Mesendoderm (in vitro differentiated cells): ENCODE measurements around the gene CACNA1S.

Source experiments
- DNase-seq: peaks from one replicate; pipeline ENCODE4 v3.0.0; 2013
- H2AK5ac ChIP-seq: 2 replicates; pipeline ENCODE4 v1.6.1; 2013; ENCODE audit warnings: low read length, inconsistent platforms
- H2BK120ac ChIP-seq: 2 replicates; pipeline ENCODE4 v1.6.1; 2013; ENCODE audit warnings: low read depth, mild to moderate bottlenecking, low read length, moderate library complexity, mixed read lengths
- H2BK15ac ChIP-seq: replicated peaks from 2 replicates; pipeline ENCODE4 v1.6.1; 2013; ENCODE audit warnings: low read depth, mild to moderate bottlenecking, moderate library complexity
- H2BK5ac ChIP-seq: 2 replicates; pipeline ENCODE4 v1.6.1; 2013; ENCODE audit warnings: low read length, inconsistent platforms
- H3K18ac ChIP-seq: 2 replicates; pipeline ENCODE4 v1.6.1; 2013; ENCODE audit warnings: mild to moderate bottlenecking, low read length, mixed read lengths
- H3K23ac ChIP-seq: one replicate; pipeline ENCODE4 v1.6.1; 2013; ENCODE audit warnings: low read length
- H3K27ac ChIP-seq: 2 replicates; pipeline ENCODE4 v1.5.1; 2013; ENCODE audit warnings: low read depth, mild to moderate bottlenecking, inconsistent platforms, low read length, moderate library complexity
- H3K27me3 ChIP-seq: 2 replicates; pipeline ENCODE4 v1.6.1; 2013; ENCODE audit warnings: low read length, control low read depth, mild to moderate bottlenecking, inconsistent platforms; ENCODE audit not compliant: insufficient read depth, poor library complexity
- H3K36me3 ChIP-seq: 2 replicates; pipeline ENCODE4 v1.6.1; 2013; ENCODE audit warnings: low read length, inconsistent platforms; ENCODE audit not compliant: control insufficient read depth, insufficient read depth
- H3K4ac ChIP-seq: one replicate; pipeline ENCODE4 v1.6.1; 2013; ENCODE audit warnings: low read depth, mild to moderate bottlenecking, low read length, moderate library complexity
- H3K4me1 ChIP-seq: 2 replicates; pipeline ENCODE4 v1.6.1; 2013; ENCODE audit warnings: low read depth, low read length, inconsistent platforms; ENCODE audit not compliant: control insufficient read depth
- H3K4me2 ChIP-seq: 2 replicates; pipeline ENCODE4 v1.6.1; 2013; ENCODE audit warnings: low read length
- H3K4me3 ChIP-seq: 2 replicates; pipeline ENCODE4 v1.5.1; 2013; ENCODE audit warnings: mild to moderate bottlenecking, low read length
- H3K56ac ChIP-seq: one replicate; pipeline ENCODE4 v1.6.1; 2013; ENCODE audit warnings: low read length
- H3K79me1 ChIP-seq: 2 replicates; pipeline ENCODE4 v1.6.1; 2013; ENCODE audit warnings: low read length, inconsistent platforms
- H3K79me2 ChIP-seq: 2 replicates; pipeline ENCODE4 v1.6.1; 2013; ENCODE audit warnings: mild to moderate bottlenecking, low read length; ENCODE audit not compliant: control insufficient read depth, insufficient read depth
- H3K9ac ChIP-seq: 2 replicates; pipeline ENCODE4 v1.6.1; 2013; ENCODE audit warnings: low read length, inconsistent platforms
- H4K5ac ChIP-seq: one replicate; pipeline ENCODE4 v1.6.1; 2013; ENCODE audit warnings: low read length
- H4K8ac ChIP-seq: one replicate; pipeline ENCODE4 v1.6.1; 2013; ENCODE audit warnings: low read depth, mild to moderate bottlenecking, control low read depth, low read length, moderate library complexity
- whole genome bisulfite sequencing: extraction: QIAGEN DNeasy Blood & Tissue Kit; methylation state at CpG from one replicate; pipeline ENCODE4 v1.1.7; 2013; ENCODE audit warnings: low lambda C conversion rate, missing lambda C conversion rate; ENCODE audit not compliant: insufficient coverage; ENCODE audit errors: extremely low coverage; 5-methylcytosine and 5-hydroxymethylcytosine counted together

The CACNA1S gene

DNA sequence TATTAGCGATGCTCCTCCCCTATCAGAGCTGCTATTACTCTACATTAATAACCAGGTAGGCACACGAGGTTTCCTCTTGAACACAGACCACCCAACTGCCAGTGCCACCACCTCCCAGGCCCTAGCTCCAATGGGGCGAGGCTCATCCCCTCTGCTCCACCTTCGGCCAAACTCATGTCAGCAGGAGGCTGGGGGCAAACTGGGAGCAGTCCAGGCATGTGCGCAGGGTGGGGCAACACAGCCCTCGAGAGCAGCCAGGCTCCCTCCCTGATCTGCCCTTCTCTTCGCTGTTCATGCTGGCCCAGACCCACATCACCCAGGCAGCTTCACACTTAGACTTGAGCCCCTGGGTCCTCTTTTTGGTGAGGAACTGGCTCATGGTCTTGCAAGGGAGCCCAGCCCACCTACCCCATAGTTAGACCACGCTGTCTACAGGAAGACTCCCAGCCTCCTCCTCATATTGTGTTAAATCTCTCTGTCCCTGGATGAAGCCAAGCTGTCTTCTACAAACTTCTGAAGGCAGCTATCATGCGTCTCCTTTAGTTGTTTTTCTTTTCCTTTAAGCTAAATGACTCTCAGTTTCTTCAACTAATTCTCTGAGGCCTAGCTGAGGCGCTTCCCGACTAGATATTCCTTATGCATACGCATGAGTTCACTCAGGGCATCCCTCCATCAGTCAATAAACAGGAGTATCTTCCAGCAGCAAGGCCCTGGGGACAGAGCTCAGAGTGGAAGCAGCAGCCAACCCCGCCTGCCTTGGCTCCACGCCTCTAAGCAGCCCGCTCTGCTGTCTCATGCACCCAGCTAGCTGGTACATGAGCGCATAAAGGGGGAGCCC lies 30.0 kb upstream of the CACNA1S start:
- no peaks in the 10 kb centered on the region for H3K79me2 ChIP-seq
- H3K4me2 ChIP-seq = no peak overlapping the region
- H2BK5ac ChIP-seq = no peak overlapping the region
- DNase-seq = no peak
- H3K79me1 ChIP-seq = no peaks in the 10 kb centered on the region
- no peak overlapping the region for H3K23ac ChIP-seq
- H2AK5ac ChIP-seq = no peak overlapping the region
- no peak overlapping the region for H3K27ac ChIP-seq
- no peak overlapping the region for H3K4me3 ChIP-seq
- H2BK15ac ChIP-seq = no peak overlapping the region
- no peak overlapping the region for H3K56ac ChIP-seq
- H4K8ac ChIP-seq = no peak overlapping the region
- H3K9ac ChIP-seq = no peak overlapping the region
- H4K5ac ChIP-seq = no peak overlapping the region
- peaks cover 29% of the 10 kb centered on the region for H3K36me3 ChIP-seq
- no peaks in the 10 kb centered on the region for H3K27me3 ChIP-seq
- H3K18ac ChIP-seq = no peak overlapping the region
- WGBS = no CpG with 5 or more reads among the region's 16 CpGs
- H2BK120ac ChIP-seq = no peak overlapping the region
- H3K4ac ChIP-seq = no peak overlapping the region
- no peaks in the 10 kb centered on the region for H3K4me1 ChIP-seq

DNA sequence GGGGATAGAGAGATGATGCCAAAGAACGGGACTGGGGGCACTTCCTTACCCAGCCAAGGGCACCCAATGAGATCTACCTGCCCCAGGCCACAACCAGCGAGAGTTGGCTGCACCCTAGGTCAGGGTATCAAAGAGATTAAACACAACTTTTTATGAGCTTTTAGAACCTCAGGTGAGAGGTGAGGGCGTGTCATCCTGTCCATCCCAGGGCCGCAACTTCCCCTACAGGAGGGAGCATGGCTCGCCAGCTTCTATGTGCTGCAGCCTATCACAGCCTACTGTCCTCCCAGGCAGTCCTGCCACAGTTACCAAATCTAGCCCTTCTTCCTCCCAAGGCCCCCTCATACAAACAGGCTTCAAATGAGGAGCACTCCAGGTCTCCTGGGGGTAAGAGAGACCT lies 29.2 kb upstream of the CACNA1S start:
- Histone ChIP-seq H3K56ac (no peak overlapping the region), H3K27ac (no peak overlapping the region), H4K5ac (no peak overlapping the region), H3K9ac (no peak overlapping the region), H3K79me2 (no peaks in the 10 kb centered on the region), H2BK5ac (no peak overlapping the region), H2BK120ac (no peak overlapping the region), H2BK15ac (no peak overlapping the region), H4K8ac (no peak overlapping the region), H3K4me3 (no peak overlapping the region), H3K18ac (no peak overlapping the region), H3K23ac (no peak overlapping the region), H3K4ac (no peak overlapping the region), H3K36me3 (peaks cover 26% of the 10 kb centered on the region), H3K4me2 (no peak overlapping the region), H3K27me3 (no peaks in the 10 kb centered on the region), H3K4me1 (no peaks in the 10 kb centered on the region), H3K79me1 (no peaks in the 10 kb centered on the region), H2AK5ac (no peak overlapping the region)
- no CpG with 5 or more reads among the region's 5 CpGs for WGBS
- no peak for DNase-seq

DNA sequence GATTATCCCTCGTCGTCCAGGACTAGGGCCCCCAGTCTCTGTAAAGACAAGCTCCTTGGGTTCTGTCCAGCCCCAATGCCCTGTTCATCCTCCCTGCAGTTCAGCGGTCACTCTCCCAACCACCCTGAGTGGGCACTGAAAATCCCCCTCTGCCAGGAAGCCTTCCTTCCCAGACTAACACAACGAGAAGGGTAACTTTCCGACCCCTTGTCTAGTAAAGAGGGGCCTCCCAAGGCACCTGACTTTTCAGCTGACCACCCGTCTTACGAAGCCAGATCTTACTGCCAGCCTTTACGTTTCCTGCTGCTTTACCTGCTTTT lies 28.7 kb upstream of the CACNA1S start:
- no peak overlapping the region for H3K4me3 ChIP-seq
- no peak for DNase-seq
- peaks cover 25% of the 10 kb centered on the region for H3K36me3 ChIP-seq
- no peak overlapping the region for H4K8ac ChIP-seq
- no peak overlapping the region for H4K5ac ChIP-seq
- H3K56ac ChIP-seq = no peak overlapping the region
- H2BK5ac ChIP-seq = no peak overlapping the region
- no peak overlapping the region for H3K4me2 ChIP-seq
- no peak overlapping the region for H3K23ac ChIP-seq
- no peak overlapping the region for H3K9ac ChIP-seq
- no peak overlapping the region for H2AK5ac ChIP-seq
- H3K79me1 ChIP-seq = no peaks in the 10 kb centered on the region
- no peaks in the 10 kb centered on the region for H3K27me3 ChIP-seq
- no peaks in the 10 kb centered on the region for H3K79me2 ChIP-seq
- H3K4ac ChIP-seq = no peak overlapping the region
- no peak overlapping the region for H2BK120ac ChIP-seq
- WGBS = no CpG with 5 or more reads among the region's 8 CpGs
- H3K4me1 ChIP-seq = no peaks in the 10 kb centered on the region
- H3K18ac ChIP-seq = no peak overlapping the region
- H3K27ac ChIP-seq = no peak overlapping the region
- no peak overlapping the region for H2BK15ac ChIP-seq

DNA sequence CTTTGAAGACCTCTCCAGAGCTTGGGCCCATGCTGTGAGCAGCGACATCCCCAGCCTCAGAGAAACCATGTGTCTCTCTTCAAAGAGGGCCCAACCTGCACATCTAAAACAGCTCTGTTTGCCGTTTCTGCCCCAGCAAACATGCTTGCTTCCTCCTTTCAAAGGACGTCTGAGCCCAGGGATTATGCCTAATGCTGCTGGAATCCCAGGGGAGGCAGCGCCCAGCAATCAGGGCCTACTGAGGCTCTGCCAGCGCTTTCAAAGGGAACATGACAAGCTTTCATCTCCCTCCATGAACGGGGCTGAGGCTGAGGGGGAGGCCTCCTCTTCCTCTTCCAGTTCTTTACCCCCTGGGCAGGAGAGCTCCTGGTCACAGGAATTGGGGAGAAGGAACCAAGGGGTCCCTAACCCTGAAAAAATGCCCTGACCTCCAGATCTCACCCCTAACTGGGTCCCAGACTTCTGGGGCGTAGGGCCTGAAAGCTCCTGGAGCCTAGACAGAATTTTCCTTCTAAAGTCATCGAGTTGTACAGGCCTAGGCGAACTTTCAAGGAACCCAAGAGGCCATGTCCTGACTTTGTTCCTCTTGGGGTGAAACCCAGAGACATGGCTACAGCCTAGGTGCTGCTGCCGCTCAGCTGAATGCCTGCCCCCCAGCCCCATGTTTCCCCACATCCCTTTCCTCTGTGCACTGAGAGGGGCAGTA lies 28.2 kb upstream of the CACNA1S start:
- H2BK120ac ChIP-seq = no peak overlapping the region
- H3K4me2 ChIP-seq = no peak overlapping the region
- no CpG with 5 or more reads among the region's 10 CpGs for WGBS
- no peak for DNase-seq
- no peak overlapping the region for H3K23ac ChIP-seq
- no peak overlapping the region for H2BK5ac ChIP-seq
- no peak overlapping the region for H4K5ac ChIP-seq
- no peak overlapping the region for H3K27ac ChIP-seq
- no peaks in the 10 kb centered on the region for H3K4me1 ChIP-seq
- no peak overlapping the region for H3K18ac ChIP-seq
- H2AK5ac ChIP-seq = no peak overlapping the region
- no peak overlapping the region for H2BK15ac ChIP-seq
- H3K36me3 ChIP-seq = peaks cover 24% of the 10 kb centered on the region
- H3K4ac ChIP-seq = no peak overlapping the region
- H3K27me3 ChIP-seq = no peaks in the 10 kb centered on the region
- H3K56ac ChIP-seq = no peak overlapping the region
- no peak overlapping the region for H3K4me3 ChIP-seq
- H4K8ac ChIP-seq = no peak overlapping the region
- H3K79me2 ChIP-seq = no peaks in the 10 kb centered on the region
- H3K79me1 ChIP-seq = no peaks in the 10 kb centered on the region
- H3K9ac ChIP-seq = no peak overlapping the region

DNA sequence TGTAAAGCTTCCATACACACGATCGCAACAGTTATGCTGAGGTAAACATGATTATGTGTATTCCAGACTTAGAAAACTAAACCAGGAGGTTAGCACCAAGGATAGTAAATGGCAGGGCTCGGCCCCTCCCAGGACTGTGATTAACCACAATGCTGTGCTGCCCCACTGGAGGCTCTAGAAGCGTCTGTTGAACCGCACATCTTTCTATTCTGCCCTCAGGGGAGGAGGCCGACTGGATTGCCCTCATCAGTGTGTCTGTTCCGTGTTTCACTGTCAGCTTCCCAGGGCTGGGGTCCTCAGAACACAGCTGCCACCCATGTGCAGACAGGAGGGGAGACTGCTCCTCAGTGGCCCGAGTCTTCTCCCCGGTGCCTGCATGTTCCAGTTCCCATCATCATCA lies 27.5 kb upstream of the CACNA1S start:
- H3K4me2 ChIP-seq = no peak overlapping the region
- no peaks in the 10 kb centered on the region for H3K27me3 ChIP-seq
- H4K8ac ChIP-seq = no peak overlapping the region
- no peak overlapping the region for H3K4ac ChIP-seq
- H3K9ac ChIP-seq = no peak overlapping the region
- no peaks in the 10 kb centered on the region for H3K4me1 ChIP-seq
- WGBS = no CpG with 5 or more reads among the region's 9 CpGs
- H2BK120ac ChIP-seq = no peak overlapping the region
- DNase-seq = no peak
- H3K4me3 ChIP-seq = no peak overlapping the region
- H3K56ac ChIP-seq = no peak overlapping the region
- no peak overlapping the region for H4K5ac ChIP-seq
- H2BK15ac ChIP-seq = no peak overlapping the region
- H2BK5ac ChIP-seq = no peak overlapping the region
- H2AK5ac ChIP-seq = no peak overlapping the region
- no peak overlapping the region for H3K18ac ChIP-seq
- H3K36me3 ChIP-seq = peaks cover 22% of the 10 kb centered on the region
- no peak overlapping the region for H3K23ac ChIP-seq
- H3K79me2 ChIP-seq = no peaks in the 10 kb centered on the region
- no peaks in the 10 kb centered on the region for H3K79me1 ChIP-seq
- no peak overlapping the region for H3K27ac ChIP-seq
